H54 (cell line): Measurements from ENCODE around the gene TSC22D2.

Experiments
- DNase-seq: peaks from one replicate; pipeline ENCODE4 v3.0.0; 2011; ENCODE audit warnings: low spot score, mixed read lengths; ENCODE audit not compliant: insufficient read length
- FAIRE-seq: peaks from 3 replicates; lab custom pipeline; 2011; peaks lifted over from hg19 to GRCh38; lab: Jason Lieb, UNC
- POLR2A ChIP-seq: IDR thresholded peaks from 2 replicates; pipeline ENCODE4 v1.6.1; 2011; ENCODE audit warnings: low read depth, mild to moderate bottlenecking, low read length

TSC22D2 gene

DNA sequence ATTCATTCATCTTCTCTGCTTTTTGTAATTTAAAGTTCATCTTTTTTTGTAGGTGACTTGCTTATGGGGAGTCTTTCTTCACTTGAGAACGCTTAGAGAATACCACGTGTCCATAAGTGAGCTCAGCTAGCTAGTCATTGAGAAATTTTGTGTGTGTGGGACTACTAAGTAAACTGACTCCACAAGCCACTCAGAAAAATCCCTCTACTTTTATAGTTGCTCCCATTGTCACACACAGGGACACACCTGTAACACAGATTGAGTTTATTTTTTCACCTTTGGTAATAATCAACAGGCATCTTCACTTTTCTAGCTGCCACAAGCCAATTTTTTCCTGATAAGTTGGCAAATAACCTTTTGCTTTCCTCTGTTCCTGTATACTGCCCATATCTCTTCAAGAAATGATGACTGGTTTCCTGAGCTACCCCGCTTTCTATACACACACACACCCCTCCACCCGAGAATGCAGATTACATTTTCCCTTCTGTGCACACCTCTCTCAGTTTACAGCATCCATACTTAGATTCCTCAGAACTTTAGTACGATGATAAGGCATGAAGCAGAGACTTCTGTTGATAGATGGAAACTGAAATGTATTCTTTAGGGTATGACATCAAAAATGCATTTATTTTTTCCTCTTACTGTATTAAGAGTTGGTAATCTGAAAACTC is 4.6 kb downstream of the TSC22D2 start:
- FAIRE-seq = peak; percentile 69

DNA sequence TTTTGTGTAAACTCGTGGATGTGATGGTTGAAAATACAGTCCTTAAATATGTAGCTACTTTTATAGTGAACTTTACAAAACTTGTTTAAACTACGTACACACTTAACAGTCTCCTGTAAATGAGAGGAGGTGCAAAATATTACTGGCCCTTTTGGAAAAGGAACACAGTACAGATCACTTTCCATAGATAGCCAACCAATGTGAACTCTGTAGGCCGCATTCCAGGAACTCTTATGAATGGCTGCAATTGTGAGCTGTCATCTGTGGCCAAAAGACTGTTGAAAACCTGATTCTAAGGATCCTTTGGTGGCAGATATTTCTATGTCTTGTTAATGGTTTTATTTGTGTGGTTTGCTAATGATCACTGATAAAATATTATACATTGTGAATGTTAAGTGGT is 6.2 kb downstream of the TSC22D2 start:
- FAIRE-seq = peak; percentile 91
- TF ChIP-seq POLR2A = no peak

More for the DNA sequence above, 4.6 kb downstream of the TSC22D2 start:
- TF ChIP-seq POLR2A = no peak
- DNase-seq = no peak

DNA sequence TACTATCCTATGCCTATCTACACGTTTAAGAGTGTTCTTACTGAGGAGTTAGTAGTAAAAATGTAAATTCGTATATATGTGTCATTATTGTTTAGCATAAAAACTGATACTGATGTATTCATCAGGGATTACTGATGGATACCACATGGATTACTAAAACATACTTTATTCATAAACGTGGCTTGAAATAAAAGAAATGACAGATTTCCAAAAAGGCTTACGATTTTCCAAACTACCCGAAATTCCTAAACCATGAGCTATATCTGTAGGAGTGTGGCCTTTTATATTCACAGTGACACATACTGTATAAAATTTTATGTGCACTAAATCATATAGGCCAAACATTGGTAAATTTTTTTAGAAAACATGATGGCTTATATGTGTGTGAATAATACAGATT is 6.9 kb downstream of the TSC22D2 start:
- peak; percentile 79 for FAIRE-seq
- TF ChIP-seq POLR2A = no peak
- no peak for DNase-seq

More for the DNA sequence above, 6.2 kb downstream of the TSC22D2 start:
- DNase-seq = no peak

DNA sequence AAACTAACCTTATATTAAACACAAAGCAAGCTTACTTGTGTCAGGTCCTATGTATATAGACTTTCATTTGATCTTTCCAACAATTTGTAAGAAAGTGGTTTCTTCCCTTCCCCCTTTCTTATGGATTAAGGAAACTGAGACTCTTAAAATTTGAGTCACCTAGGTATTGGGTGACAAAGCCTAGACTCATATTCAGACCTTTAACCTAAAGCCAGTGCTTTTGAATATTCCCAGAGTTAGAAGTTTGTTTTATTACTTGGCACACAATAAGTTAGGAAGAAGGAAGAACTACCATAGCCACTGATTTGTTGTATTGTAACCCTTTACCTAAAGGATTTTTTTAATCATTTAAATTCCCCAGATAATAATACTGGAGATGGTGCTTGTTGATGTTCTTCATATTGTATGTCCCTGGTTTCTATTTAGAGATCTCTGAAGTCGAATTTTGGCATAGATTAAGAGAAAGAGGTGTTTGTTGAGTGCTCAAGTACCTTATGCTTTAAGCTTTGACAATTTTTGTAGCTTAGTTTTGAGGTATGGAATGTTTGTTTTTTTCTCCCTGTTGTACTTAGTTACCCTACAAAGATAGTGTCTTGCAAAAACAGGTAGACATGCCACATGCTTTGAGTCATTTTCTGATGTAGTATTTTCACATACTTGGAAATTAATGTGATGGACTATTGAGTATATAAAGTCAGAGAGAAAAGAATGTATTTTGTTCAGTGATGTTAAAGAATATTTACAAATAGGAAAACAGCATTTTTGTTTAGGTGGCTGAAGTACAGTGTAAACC is 11.2 kb downstream of the TSC22D2 start:
- TF ChIP-seq POLR2A = no peak
- FAIRE-seq (peak; percentile 72), DNase-seq (no peak)

DNA sequence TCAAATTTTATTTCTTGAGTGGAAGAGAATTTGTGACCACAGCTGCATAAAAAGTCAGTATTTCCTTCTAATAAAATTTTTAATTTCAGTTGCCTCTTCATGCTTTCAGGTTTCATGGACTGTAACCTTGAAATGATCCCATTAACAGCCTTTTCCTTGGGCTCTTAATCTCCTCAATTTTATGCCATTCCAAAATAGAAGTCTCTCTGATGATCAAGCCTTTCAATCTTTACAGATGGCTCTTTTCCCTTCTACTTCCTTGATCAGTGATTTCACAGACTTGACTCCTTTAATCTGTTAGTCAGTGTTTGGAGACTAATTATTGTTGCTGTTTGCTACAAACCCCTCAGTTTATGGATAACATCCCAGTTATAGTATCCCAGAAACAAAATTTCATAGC is 11.9 kb downstream of the TSC22D2 start:
- peak; percentile 55 for FAIRE-seq
- TF ChIP-seq POLR2A = no peak
- no peak for DNase-seq

DNA sequence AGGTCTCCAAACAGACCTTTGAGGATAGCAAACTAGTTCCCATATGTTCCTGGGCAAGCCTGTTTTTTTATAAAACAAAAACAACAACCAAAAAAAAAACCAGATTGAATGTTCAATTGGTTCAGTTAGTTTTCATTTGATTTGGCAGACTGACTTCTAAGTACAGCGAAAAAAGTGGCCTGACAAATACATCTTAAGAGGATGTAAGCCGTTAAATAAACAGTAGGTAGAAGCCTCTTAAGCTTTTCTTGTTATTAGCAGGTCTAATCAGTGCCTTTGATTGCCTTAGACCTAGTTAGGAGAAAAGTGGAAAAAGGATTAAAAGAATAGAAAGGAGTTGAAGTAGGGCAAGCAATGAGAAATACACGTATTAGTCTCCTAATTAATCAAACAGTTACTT is 13.2 kb downstream of the TSC22D2 start:
- FAIRE-seq = peak; percentile 43
- no peak for TF ChIP-seq POLR2A
- DNase-seq = no peak

DNA sequence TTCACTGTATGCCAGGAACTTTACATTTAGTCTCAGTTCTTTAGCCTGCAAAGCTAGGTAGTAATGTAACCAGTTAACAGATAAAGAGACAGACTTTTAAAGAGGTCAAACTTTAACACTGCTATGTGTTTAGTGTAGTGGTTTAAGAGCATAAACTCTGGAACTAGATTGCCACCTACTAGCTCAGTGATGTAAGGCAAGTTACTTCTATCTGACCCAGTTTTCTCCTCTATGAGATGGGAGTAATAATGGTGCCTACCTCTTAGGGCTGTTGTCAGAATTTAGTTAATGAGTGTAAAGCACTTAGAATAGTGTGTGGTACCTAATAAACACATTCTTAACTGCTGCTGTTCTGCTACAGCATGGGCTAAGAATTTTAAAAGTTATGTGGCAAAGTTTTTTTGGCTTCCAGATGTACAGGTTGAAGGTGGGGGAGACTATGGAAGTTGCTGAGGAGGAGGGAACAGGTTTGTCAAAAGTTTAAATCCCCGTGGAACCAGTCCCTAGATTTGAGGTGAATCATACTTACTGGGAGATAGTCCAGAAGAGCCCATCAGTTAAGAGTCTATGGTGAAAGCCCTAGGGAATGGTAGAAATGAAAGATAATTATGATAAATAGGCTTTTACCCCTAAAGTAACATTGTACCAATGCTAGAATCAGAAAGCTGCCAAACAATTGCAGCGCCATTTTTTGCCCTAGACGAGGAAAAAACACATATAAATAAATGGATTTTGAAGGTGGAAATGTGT is 13.9 kb downstream of the TSC22D2 start:
- no peak for TF ChIP-seq POLR2A
- DNase-seq = no peak
- peak; percentile 85 for FAIRE-seq

DNA sequence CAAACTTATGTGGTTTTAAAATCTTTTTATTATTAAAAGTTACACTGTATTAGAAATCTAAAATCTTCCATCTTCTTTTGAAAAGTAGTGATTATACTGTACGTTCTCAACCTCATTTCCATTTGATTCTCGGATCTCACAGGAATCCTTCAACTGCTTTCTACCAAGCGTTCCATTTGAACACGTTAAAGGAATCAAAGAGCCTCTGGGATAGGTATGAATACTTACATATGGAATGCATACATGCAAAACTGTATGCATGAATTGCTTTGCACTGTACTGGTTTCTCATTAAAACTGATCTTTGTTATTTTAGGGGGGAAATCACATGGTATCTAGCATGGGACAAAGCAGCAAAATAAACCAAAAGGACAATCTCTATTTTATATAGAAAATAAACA is 14.8 kb downstream of the TSC22D2 start:
- DNase-seq (no peak), FAIRE-seq (peak; percentile 15)
- no peak for TF ChIP-seq POLR2A

DNA sequence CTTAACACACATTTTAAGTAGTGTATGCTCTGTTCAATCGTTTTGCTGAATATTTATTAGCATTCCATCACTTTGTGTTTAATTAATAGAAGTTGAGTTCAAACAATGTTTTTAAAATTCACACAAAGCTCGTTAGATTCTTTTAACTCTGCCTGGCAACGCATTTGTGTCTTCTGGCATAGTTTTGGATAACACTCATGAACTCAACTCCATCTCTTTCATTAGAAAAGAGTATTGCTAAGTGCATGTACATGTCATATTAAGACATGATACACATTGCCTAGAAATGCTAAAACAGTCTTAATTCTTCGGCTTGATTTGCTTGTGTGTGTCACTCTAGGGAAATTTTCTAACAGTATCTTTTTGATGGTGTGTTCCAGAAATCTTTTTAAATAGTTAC is 15.7 kb downstream of the TSC22D2 start:
- DNase-seq = no peak
- no peak for TF ChIP-seq POLR2A
- peak; percentile 71 for FAIRE-seq

DNA sequence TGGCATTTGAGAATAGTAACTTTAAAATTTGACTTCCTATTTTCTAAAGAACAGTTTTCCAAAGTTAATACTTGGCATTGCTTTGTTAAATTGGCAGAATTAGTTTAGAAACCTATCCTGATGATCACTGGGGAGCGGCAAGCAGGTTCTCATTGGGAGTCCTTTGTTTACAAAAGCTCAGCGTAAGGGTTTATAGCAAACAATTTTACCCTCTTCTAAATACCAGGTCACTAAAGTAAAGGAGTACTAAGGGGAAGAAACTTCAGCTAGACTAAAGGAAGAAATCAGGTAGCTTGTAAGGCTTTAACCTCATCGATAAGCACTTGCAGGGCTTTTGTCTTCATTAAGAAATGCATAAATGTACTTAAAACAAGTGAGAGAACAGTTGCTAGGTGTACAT is 18.2 kb downstream of the TSC22D2 start:
- no peak for DNase-seq
- FAIRE-seq = no peak
- no peak for TF ChIP-seq POLR2A

DNA sequence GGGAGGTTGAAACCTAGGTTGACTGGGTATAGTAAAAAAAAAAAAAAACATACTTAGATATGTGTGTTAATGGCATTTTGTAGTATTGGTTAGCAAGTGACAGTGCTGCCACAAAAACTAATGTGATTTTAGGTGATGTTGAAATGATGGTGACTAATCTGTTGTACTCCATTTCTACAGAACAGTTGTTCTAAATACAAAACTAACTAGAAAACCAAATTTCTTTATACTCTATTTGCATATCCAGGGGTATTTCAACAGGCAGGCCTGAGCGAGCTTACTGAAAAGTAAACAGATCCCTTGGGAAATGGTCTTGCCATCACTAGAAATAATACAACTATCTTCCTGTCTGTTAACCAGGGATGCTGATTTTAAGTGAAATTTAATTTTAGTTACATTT is 20.5 kb downstream of the TSC22D2 start:
- TF ChIP-seq POLR2A = no peak
- FAIRE-seq (no peak), DNase-seq (no peak)

DNA sequence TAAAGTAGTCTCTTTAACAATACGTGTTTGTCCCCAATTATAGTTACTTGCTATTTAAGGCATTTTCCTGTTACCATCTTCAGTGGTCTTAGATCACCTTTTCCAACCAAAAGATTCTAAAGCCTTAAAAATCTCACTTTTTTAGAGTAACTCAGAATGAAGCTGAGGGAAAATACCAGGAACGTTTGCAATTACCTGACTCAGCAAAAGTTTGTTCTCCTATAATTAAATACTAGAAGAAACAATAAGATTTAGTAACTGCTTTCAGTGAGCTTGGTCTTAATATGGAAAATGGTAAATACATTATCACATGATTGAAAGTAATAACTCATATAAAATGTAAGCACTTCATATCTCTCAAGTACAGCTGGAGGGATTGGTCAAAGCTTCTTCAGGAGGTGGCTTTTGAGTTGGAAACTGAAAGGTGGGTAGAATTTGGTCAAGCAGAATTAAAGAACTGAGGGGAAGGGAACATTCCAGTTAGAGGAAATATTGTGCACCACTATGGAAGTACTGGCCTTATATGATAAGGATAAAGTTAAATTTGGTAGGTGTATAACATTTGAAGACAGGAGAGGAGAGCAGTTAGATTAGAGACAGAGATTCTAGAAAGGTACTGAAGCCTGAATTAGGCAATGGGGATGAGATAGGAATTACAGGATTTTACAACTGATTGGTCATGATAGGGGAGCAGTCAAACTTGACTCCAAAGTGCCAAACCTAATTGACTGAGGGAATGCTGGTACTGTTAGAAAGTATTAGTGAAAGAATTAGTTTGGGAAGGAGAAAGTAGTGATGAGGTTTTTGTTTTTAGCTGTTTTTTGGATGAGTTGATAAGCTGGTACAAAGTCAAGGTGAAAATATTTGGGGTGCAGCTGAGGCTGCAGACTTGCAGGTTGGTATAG is 21.9 kb downstream of the TSC22D2 start:
- FAIRE-seq = peak; percentile 82
- no peak for TF ChIP-seq POLR2A
- no peak for DNase-seq

DNA sequence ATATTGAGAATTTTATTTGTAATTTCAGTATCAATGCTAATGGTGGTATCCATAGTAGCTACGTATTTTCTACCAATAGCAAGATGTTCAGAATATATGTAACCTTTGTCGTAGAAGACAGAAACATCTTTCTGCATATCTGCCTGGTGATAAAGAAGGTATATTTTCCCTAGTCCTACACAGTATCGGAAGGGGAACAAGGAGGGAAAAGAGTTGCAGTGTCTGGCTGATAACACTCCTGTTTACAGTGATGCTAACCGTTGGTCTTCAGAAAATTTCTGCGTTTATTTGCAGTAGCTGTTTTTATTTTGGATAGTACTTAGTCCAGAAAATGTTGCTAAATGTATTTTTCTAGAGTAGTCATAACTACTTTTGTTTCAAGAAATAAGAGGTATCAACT is 25.2 kb downstream of the TSC22D2 start:
- FAIRE-seq (peak; percentile 68), DNase-seq (no peak)
- no peak for TF ChIP-seq POLR2A
